Measurements from ENCODE around the gene IMMP1L.
"Not testable (repeated sequence)": the region's sequence is repeated elsewhere in the genome, so short reads cannot be mapped to it uniquely, and the experiment has no call there.

IMMP1L gene

GRCh38 chr11:31509429-31510345, at the start of gene IMMP1L, which contains the start of gene ELP4:
TSS of gene IMMP1L (minus strand) at chr11:31509622. CDS start at chr11:31463276, 46,346 bp downstream.
TSS of gene ELP4 (plus strand) at chr11:31509767. CDS start at chr11:31509785, 18 bp downstream.
- DNase-seq (ENCODE audit: low read depth) = peak; percentile 83

- no peak for DNase-seq (ENCODE audit: low read depth)
These were observed 48.6 kb upstream of the IMMP1L start for GRCh38 chr11:31558001-31558400.

GRCh38 chr11:31555938-31556337, 46.5 kb upstream of the IMMP1L start:
- DNase-seq (ENCODE audit: low read depth) = no peak

GRCh38 chr11:31542862-31543261, 33.4 kb upstream of the IMMP1L start:
- DNase-seq (ENCODE audit: low read depth) = no peak

- DNase-seq (ENCODE audit: low read depth) = no peak
These were observed 26.1 kb upstream of the IMMP1L start for GRCh38 chr11:31535479-31535878.

- DNase-seq (ENCODE audit: low read depth) = no peak
These were observed 21.9 kb upstream of the IMMP1L start for GRCh38 chr11:31531293-31531692.

GRCh38 chr11:31529701-31530100, 20.3 kb upstream of the IMMP1L start:
- no peak for DNase-seq (ENCODE audit: low read depth)

GRCh38 chr11:31529189-31529588, 19.8 kb upstream of the IMMP1L start:
- no peak for DNase-seq (ENCODE audit: low read depth)

GRCh38 chr11:31521497-31522150, 12.2 kb upstream of the IMMP1L start:
- no peak for DNase-seq (ENCODE audit: low read depth)

- DNase-seq (ENCODE audit: low read depth) = no peak
These were observed 2.7 kb upstream of the IMMP1L start for GRCh38 chr11:31512117-31512516.

GRCh38 chr11:31509051-31509428, 382 bp downstream of the IMMP1L start:
- DNase-seq (ENCODE audit: low read depth) = no peak

GRCh38 chr11:31500560-31500959, 8.9 kb downstream of the IMMP1L start:
- no peak for DNase-seq (ENCODE audit: low read depth)

- no peak for DNase-seq (ENCODE audit: low read depth)
These were observed 9.7 kb downstream of the IMMP1L start for GRCh38 chr11:31499576-31500178.

- not testable (repeated sequence) for DNase-seq (ENCODE audit: low read depth)
These were observed 15.7 kb downstream of the IMMP1L start for GRCh38 chr11:31493762-31494161.

- DNase-seq (ENCODE audit: low read depth) = no peak
These were observed 16.2 kb downstream of the IMMP1L start for GRCh38 chr11:31493235-31493634.

GRCh38 chr11:31492320-31492913, 17.0 kb downstream of the IMMP1L start:
- DNase-seq (ENCODE audit: low read depth) = no peak

- no peak for DNase-seq (ENCODE audit: low read depth)
These were observed 21.6 kb downstream of the IMMP1L start for GRCh38 chr11:31487848-31488247.

- no peak for DNase-seq (ENCODE audit: low read depth)
These were observed 24.9 kb downstream of the IMMP1L start for GRCh38 chr11:31484497-31484896.

- DNase-seq (ENCODE audit: low read depth) = no peak
These were observed 28.5 kb downstream of the IMMP1L start for GRCh38 chr11:31480930-31481329.

GRCh38 chr11:31479066-31479465, 30.4 kb downstream of the IMMP1L start:
- DNase-seq (ENCODE audit: low read depth) = no peak

- DNase-seq (ENCODE audit: low read depth) = no peak
These were observed 31.2 kb downstream of the IMMP1L start for GRCh38 chr11:31478223-31478590.

GRCh38 chr11:31477528-31478222, 31.7 kb downstream of the IMMP1L start:
- DNase-seq (ENCODE audit: low read depth) = no peak
